ENCODE results near the gene GDPGP1.

GDPGP1 gene

GRCh38 chr15:90205050-90205848, 28.8 kb upstream of the GDPGP1 start:
- no peak for DNase-seq

- no peak for DNase-seq
Measured at GRCh38 chr15:90205886-90206285, 28.1 kb upstream of the GDPGP1 start.

- DNase-seq: no peak
Measured at GRCh38 chr15:90207252-90207651, 26.8 kb upstream of the GDPGP1 start.

- no peak for DNase-seq
Measured at GRCh38 chr15:90208356-90208755, 25.7 kb upstream of the GDPGP1 start.

GRCh38 chr15:90209591-90209990, 24.4 kb upstream of the GDPGP1 start:
- DNase-seq: no peak

- no peak for DNase-seq
Measured at GRCh38 chr15:90210593-90210992, 23.4 kb upstream of the GDPGP1 start.

GRCh38 chr15:90211009-90211408, 23.0 kb upstream of the GDPGP1 start:
- DNase-seq: no peak

- no peak for DNase-seq
Measured at GRCh38 chr15:90211440-90212143, 22.4 kb upstream of the GDPGP1 start.

- no peak for DNase-seq
Measured at GRCh38 chr15:90212221-90213098, 21.5 kb upstream of the GDPGP1 start.

- DNase-seq: no peak
Measured at GRCh38 chr15:90213122-90213817, 20.7 kb upstream of the GDPGP1 start.

GRCh38 chr15:90213818-90214204, 20.2 kb upstream of the GDPGP1 start:
- no peak for DNase-seq

GRCh38 chr15:90214553-90215196, 19.3 kb upstream of the GDPGP1 start:
- no peak for DNase-seq

GRCh38 chr15:90217671-90218394, 16.2 kb upstream of the GDPGP1 start:
- no peak for DNase-seq

GRCh38 chr15:90219421-90220141, 14.4 kb upstream of the GDPGP1 start:
- no peak for DNase-seq

- no peak for DNase-seq
Measured at GRCh38 chr15:90221246-90221900, 12.6 kb upstream of the GDPGP1 start.

- no peak for DNase-seq
Measured at GRCh38 chr15:90222547-90222946, 11.5 kb upstream of the GDPGP1 start.

GRCh38 chr15:90223441-90224165, 10.4 kb upstream of the GDPGP1 start:
- DNase-seq: no peak

GRCh38 chr15:90225047-90225446, 9.0 kb upstream of the GDPGP1 start:
- no peak for DNase-seq

- DNase-seq: peak; percentile 28
Measured at GRCh38 chr15:90225504-90226234, 8.3 kb upstream of the GDPGP1 start.
